Fibroblast of skin of right quadriceps (primary cell): ENCODE results near the gene HOXB5.

Experiments
- DNase-seq: peaks from one replicate; pipeline ENCODE4 v3.0.0-alpha.2; 2013

HOXB5 gene

DNA sequence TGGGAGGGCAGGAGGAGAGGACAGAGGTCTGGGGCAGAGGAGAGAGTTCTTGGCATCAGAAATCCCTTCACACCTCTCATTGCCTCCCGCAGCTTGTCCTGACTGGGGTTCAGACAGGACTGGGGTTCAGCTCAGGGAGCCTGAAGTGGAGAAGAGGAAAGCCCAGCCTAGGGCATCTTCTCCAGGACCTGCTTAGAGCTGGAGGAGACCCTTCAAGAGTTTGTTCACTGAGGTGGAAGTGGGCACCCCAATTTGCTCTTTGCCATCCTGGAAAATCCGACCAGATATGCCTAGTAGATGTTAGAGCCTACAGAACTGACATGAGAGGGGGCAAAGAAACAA lies 5.5 kb downstream of the HOXB5 start:
- no peak for DNase-seq

DNA sequence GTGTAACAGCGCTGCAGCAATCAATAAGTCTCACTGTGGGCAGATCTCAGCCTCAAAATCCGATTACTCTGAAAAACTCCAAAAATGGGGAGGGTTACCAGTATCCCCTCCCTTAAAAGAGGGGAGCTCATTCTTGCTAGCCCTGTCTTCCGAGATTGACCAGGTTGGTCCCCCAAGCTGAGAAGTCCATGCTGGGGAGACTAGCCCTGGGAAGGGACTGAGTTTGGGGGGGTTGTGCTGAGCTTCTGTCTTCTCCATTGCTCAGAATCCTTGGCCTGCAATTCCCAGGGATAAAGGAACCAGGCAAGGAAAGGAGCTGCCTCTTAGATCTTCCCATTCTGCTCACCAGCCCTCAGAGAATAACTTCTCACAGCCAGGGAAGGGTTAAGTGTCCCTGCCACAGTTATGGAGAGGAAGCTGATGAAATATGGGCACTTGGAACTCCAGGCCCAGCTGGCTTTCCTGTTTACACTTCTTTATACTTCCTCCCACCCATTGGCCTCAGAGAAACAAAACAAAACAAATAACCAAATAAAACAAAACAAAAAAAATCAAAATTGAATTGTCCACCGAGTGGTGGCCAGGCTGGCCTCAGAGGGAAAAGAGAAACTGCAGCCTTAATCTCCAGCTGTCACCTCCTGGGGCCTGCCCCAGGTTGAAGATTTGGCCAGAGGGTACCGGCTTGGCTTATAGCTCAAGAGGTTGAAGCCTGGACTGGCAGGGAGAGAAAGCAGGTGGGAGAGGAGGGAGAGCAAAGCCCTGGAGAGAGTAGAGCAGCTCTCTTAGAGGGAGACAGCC lies 6.1 kb downstream of the HOXB5 start:
- no peak for DNase-seq

DNA sequence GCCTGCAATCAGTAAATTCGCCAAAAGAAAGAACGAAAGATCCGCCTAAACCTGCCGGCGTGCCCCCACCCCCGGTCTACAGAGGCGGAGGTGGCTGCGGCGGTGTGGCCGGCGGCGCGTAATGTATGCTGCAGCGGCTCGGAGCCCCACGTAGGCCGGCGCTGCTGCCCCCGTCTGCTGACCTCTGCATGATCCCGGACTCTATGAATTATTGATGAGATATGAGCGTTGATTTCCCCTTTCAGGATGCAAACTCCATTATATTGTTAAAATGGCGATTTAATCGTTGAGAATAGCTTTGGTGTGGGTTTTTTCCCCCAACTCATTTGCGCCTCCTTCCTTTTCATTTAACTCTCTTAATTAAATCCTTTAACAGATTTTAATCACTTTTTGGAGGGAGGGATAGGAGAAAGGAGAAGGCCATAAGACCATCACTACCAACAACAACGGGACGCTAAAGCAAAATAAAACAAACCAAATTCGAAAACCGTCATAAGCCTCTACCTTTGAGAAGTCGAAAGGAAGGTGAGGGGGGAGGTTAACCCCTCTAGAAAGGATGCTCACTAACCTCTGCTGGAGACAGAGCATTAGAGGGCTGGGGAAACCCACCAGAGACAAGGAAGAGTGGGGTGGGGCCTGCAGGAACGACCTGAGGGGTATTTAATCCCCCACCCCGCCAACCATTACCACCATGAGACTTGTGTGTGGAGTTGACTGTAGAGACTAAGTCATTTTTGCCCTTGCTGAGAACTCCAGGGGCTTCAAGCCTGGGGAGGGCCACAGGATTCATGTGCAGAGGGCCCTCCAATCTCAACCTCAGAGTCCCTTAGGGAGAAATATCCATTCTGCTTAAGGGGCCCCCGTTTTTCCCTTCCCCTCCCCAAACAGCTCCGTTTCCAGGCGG lies 7.0 kb downstream of the HOXB5 start:
- no peak for DNase-seq

- peak; percentile 57 for DNase-seq
Measured at GRCh38 chr17:48584223-48584741, 9.3 kb downstream of the HOXB5 start.

DNA sequence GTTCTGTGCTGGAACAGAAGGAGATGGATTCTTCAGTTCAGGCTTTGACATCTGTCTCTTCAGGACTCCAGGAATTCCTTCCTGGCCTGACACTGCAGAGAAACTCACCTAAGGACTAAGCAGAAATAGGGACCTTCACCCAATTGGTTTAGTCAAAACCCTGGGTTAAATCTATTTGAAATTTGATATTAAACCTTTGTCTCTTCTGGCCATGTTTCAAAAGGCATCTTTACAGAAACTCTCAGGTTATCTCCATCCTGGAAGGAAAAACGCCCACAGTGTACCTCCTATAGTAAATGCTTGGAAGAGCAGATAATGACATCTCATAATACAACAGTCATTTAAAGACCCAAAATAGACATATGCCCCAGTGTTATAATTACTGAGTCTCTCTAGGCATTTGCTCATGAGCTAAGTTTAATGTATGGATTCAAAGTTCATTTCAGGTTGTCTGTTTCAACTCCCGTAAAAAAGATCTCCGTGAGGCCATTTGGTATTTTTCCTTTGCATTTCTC lies 9.8 kb downstream of the HOXB5 start:
- no peak for DNase-seq

- DNase-seq = no peak
Measured at GRCh38 chr17:48582750-48583069, 10.9 kb downstream of the HOXB5 start.

DNA sequence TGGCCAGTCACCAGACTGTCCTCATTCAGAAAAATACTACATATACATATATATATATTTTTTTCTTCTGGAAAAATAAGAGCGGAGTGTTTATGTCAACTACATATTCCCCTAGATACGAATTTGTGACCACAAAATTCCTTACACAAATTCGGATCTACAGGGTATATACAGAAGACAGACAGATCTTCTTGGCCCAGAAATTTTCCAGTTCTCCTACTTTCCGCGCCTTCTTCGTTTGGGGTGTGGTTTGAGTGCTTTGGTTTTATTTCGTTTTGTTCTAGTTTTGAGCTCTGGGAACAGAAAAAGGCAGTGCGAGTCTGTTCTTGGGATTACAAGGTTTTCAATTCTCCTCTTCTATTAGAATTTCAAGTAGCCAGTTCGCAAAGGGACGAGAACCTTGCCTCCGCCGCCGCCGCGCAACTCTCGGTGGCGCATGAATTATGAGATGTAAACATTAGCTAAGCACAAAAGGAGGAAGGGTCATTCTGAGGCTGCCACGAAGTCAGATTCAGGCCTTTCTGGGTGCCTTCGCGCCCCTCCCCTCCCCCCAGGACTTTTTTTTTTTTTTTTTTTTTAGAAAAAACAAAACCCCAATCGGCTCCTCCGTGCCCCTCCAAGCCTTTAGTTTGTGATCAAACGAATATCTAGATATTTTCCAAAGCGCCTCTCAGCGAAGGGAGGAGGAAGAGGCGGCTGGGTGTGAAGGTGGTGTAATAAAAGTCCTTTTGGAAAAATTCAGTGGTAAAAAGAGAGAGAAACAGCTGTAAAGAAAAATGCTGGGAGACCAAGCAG lies 13.6 kb downstream of the HOXB5 start:
- DNase-seq = no peak

DNA sequence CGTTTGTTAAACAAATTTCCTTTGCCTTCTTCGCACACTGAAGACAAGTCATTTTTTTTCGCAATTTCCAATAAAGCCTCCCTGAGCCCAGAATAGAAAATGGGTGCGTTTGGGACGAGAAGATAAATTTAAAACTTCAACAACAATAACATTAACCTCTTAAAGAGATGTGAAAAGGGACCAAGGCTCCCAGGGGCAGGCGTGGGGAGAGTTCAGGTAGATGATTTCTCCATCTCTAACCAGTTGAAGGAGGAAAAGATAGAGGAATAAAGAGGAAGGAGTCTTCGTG lies 14.2 kb downstream of the HOXB5 start:
- no peak for DNase-seq

GRCh38 chr17:48578616-48579470 lies 14.7 kb downstream of the HOXB5 start:
- no peak for DNase-seq

DNA sequence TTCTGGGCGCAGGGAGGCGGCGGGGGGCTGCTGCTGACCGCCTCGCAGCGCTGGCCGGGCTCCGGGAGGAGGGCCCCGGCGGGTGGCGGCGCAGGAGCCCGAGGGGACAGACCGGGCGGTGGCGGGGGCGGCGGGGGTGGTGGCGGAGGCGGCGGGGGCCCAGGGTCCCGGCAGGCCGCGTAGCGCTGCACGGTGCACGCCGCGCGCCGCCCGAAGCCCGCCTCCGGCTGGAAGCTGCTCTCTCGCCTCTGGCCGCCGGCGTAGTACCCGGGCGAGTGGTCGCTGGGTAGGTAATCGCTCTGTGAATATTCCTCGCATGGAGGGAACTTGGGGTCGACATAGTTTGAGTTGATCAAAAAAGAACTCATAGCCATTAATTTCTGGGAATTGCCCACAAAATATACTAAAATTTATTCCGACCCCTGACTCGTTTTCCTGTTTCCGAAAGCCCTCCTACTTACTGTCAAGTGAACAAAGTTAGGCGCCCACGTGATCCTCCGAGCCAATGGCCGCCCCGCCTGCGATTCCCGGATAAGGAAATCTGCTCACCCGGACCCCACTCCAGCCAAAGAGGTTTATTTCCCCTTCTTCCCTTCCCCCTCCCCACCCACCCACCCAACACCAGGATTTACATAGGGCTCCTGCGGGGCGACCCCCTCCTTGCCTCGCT lies 15.5 kb downstream of the HOXB5 start, which contains the start of gene HOXB4:
HOXB4 (minus strand) TSS at position 405 of the 670 bp plus-strand sequence; CDS start at position 374, 31 bp downstream.
- DNase-seq = peak; percentile 73

- peak; percentile 75 for DNase-seq
Measured at GRCh38 chr17:48577330-48577945, 16.1 kb downstream of the HOXB5 start.

GRCh38 chr17:48576479-48577309 lies 16.9 kb downstream of the HOXB5 start:
- no peak for DNase-seq

DNA sequence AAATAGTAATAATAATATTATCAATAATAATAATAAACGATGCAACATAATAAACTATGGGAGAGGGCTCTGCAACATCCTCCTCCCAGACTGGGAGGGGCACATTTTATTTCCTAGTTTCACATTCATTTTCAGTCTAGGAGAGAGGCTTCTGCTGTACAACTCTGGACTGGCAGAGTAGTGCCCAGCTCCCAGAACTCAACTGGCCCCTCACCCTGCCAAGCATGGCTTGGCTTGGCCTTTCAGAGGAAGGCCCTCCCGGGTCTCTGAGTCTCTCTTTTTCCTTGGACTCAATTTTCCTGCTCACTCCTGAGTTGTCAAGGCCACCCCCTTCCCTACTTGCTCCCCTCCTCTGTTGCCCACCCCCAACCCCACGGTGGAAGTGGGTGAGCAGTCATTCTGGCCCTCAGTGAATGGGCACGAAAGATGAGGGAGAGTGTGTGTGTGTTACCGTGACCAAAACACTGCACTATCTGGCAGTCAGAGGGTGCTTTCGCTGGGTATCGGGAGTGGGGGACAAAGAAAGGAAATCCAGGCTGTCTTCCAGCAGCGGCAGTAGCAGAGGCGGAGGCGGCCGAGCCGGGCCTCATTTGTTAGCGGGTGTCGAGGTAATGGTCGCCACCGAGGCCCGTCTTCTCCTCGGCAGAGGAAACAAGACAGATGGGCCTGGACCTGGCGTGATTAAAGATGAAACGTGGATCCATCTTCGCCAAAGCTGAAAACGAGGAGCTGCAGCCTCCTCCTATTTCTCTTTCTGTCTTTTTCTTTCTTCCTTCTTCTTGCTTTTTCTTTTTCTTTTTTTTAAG lies 17.7 kb downstream of the HOXB5 start:
- DNase-seq = no peak

- peak; percentile 60 for DNase-seq
Measured at GRCh38 chr17:48575066-48575582, 18.5 kb downstream of the HOXB5 start.

DNA sequence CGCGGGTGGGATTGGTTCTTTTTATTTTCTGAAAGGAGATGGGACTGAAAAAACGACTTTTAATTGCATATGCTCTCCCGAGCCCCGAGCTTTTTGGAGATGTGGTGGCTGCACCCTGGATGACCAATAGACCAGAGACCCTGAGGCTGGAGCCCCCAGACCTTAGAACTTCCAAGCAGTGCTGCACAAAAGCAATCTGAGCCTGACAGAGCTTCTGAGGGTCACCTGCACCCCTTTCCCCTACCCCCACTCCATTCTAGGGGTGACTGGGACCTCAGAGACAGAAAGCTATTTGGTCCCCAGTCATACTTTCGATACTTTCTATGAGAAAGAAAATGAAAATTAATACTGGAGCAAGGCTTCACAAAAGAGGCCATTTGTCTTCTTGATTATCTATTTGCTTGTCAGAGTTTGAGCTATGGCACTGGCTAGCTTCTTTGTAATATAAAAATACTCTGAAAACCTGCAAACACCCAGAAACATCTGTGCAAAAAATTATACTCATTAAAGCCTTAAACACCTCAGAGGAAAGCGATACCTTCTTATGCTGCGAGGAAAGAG lies 19.0 kb downstream of the HOXB5 start:
- DNase-seq = no peak

- DNase-seq = no peak
Measured at GRCh38 chr17:48571826-48572417, 21.7 kb downstream of the HOXB5 start.

- no peak for DNase-seq
Measured at GRCh38 chr17:48571024-48571818, 22.4 kb downstream of the HOXB5 start.
